ENCODE measurements around the gene NOM1. TPM values are rescaled to one million over a fixed set of nuclear protein-coding genes. Genes with fewer than 3 reads are reported as not detected.

NOM1 gene
- total RNA-seq, 1 experiment from 2014 or later: 18.4 TPM

- no peak for DNase-seq
- Histone ChIP-seq H4K20me1 (ENCODE audit: insufficient read depth, low read depth, low read length) (no peaks in the 10 kb centered on the region), H3K9me2 (replicated peaks; ENCODE audit: insufficient read depth, low read length) (no peaks in the 10 kb centered on the region), H3K9me3 (ENCODE audit: low read length) (no peaks in the 10 kb centered on the region), H3K27me3 (ENCODE audit: low read length) (no peaks in the 10 kb centered on the region), H2AFZ (ENCODE audit: low read length) (no peak overlapping the region), H3K4me1 (ENCODE audit: low read length) (no peaks in the 10 kb centered on the region), H3K79me2 (ENCODE audit: low read length) (no peaks in the 10 kb centered on the region), H3K4me2 (ENCODE audit: low read depth, low read length, poor library complexity, severe bottlenecking) (no peak overlapping the region), H3K36me3 (ENCODE audit: insufficient read depth, low read length) (no peaks in the 10 kb centered on the region), H3K27ac (ENCODE audit: low read length) (no peak overlapping the region), H3K4me3 (ENCODE audit: low read length) (no peak overlapping the region), H3K9ac (ENCODE audit: low read length) (no peak overlapping the region)
Observed at GRCh38 chr7:157021871-157022680, 72.6 kb downstream of the NOM1 start.

Other genes starting within 250 kb of the NOM1 start
- gene LMBR1, start 56.5 kb upstream of the NOM1 start, total RNA-seq (2014; rRNA removed; shearing (Covaris generic); ENCODE audit: low replicate concordance): 123 and 202 TPM in 2 replicates
- gene MNX1, start 61.0 kb downstream of the NOM1 start, total RNA-seq (2014; rRNA removed; shearing (Covaris generic); ENCODE audit: low replicate concordance): 0.22 and 0.61 TPM in 2 replicates
- gene UBE3C, start 189.2 kb downstream of the NOM1 start, total RNA-seq (2014; rRNA removed; shearing (Covaris generic); ENCODE audit: low replicate concordance): 55.2 and 84.8 TPM in 2 replicates